HL-60 (cell line): ENCODE results near the gene TGFB1I1.

Experiments used
- CTCF ChIP-seq: IDR thresholded peaks from one replicate; pipeline ENCODE4 v1.5.1; 2011; ENCODE audit warnings: low read length, control low read depth, inconsistent platforms; ENCODE audit not compliant: insufficient read depth
- POLR2AphosphoS5 ChIP-seq: IDR thresholded peaks from 2 replicates; pipeline ENCODE4 v1.6.1; 2012; ENCODE audit warnings: low read depth

- no peak for TF ChIP-seq CTCF
- no peak for TF ChIP-seq POLR2AphosphoS5
Measured at GRCh38 chr16:31467858-31468257, 4.1 kb upstream of the TGFB1I1 start.
